Coronary artery (tissue), 2 donors: ENCODE measurements around the gene SKA2.

Experiments
- DNase-seq: peaks from one replicate; pipeline ENCODE4 v3.0.0-alpha.2; 2017; ENCODE audit warnings: low spot score
- H3K27ac ChIP-seq, 2 donors: fragments of 200-600 bp; sonication (generic); one replicate each; pipeline ENCODE4 v1.5.1; 2016 to 2019
- H3K4me3 ChIP-seq: fragments of 200-600 bp; sonication (generic); 2 replicates; pipeline ENCODE4 v1.5.1; 2016; ENCODE audit warnings: mild to moderate bottlenecking, moderate library complexity
- TF ChIP-seq, protein P1 (sequence below): fragments of 200-600 bp; sonication (generic); IDR thresholded peaks from one replicate; pipeline ENCODE4 v1.5.1; 2019; ENCODE audit warnings: antibody characterized with exemption

SKA2 gene

DNA sequence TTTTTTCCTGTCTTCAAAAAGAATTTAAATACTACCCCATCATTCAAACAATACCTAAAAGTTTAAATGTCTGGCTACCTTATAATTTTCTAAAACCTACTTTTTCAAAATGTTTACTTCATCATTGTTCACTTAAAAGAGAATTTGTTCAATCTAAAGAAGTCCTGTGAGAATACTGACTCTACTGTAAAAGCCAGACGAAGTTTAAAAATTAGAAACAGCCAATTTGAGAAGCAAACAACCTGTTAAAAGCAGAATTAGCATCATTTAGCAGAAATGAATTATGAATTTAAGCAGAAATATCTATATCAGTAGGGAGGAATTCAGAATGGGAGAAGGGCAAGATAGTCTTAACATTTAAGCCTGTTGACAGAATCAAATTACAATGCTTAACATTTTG, 2.1 kb downstream of the SKA2 start:
- H3K27ac ChIP-seq: peak overlapping the region in 1 of 2 donors; percentile 59
- no peak overlapping the region for H3K4me3 ChIP-seq
- TF ChIP-seq, protein P1, sequence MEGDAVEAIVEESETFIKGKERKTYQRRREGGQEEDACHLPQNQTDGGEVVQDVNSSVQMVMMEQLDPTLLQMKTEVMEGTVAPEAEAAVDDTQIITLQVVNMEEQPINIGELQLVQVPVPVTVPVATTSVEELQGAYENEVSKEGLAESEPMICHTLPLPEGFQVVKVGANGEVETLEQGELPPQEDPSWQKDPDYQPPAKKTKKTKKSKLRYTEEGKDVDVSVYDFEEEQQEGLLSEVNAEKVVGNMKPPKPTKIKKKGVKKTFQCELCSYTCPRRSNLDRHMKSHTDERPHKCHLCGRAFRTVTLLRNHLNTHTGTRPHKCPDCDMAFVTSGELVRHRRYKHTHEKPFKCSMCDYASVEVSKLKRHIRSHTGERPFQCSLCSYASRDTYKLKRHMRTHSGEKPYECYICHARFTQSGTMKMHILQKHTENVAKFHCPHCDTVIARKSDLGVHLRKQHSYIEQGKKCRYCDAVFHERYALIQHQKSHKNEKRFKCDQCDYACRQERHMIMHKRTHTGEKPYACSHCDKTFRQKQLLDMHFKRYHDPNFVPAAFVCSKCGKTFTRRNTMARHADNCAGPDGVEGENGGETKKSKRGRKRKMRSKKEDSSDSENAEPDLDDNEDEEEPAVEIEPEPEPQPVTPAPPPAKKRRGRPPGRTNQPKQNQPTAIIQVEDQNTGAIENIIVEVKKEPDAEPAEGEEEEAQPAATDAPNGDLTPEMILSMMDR: no peak
- no peak for DNase-seq

GRCh38 chr17:59151591-59151990, 3.4 kb downstream of the SKA2 start:
- TF ChIP-seq, protein P1: no peak
- DNase-seq: no peak
- Histone ChIP-seq H3K27ac (no peak overlapping the region), H3K4me3 (no peak overlapping the region)

DNA sequence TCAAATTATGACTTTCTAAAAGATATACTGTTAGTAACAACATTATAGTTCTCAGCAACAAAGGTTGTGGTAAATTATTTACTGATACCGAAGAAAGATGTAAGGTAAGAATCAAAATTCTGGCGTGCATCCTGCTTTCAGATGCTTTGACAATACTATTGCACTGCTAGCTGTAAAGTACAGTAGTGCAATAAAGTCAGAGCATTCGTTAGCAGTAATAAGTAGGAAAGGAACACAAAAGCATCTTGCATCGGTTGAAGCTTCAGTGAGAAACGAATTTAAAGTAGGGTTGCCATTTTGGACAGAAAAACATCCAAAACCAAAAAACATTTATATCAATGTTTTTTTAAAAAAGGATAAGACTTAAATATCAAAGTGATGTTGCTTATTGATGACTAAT, 4.0 kb downstream of the SKA2 start:
- TF ChIP-seq, protein P1: no peak
- no peak for DNase-seq

DNA sequence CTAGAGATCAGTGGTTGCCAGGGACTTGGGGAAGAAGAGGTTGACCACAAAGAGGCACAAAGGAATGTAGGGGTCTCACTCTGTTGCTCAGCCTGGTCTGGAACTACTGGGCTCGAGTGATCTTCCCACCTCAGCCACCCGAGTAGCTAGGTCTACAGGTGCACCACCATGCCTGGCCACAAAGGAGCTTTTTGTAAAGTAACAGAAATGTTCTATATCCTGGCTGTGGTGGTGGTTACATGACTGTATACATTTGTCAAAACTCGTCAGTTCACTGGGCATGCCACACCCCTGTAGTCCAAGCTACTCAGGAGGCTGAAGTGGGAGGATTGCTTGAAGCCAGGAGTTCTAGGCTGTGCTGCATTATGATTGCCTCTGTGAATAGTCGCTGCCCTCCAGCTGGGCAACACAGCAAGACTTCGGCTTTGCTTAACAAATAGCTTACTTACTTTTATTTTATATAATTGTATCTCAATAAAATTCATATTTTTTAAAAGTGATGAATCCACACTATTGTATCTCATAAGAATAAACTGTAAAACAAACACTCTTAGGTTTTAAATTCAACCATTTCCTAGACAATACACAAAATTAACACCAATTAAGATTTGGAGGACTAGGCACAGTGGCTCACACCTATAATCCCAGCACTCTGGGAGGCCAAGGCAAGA, 5.0 kb downstream of the SKA2 start:
- no peak for DNase-seq
- Histone ChIP-seq H3K27ac (no peak overlapping the region), H3K4me3 (no peak overlapping the region)
- TF ChIP-seq, protein P1: no peak

More for the DNA sequence above, 4.0 kb downstream of the SKA2 start:
- Histone ChIP-seq H3K27ac (no peak overlapping the region), H3K4me3 (no peak overlapping the region)

DNA sequence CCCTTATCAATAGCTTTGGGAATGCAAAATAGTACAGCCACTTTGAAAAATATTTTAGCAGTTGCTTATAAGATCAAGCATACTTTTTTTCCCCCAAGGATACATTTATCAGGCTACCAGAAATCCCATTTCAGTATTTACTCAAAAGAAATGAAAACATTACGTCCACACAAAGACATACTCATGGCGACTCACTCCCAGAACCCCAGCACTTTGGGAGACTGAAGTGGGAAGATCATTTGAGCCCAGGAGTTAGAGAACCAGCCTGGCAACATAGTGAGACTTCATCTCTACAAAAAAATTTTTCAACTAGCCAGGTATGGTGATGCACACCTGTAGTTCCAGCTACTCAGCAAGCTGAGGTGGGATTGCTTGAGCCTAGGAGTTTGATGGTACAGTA, 5.9 kb downstream of the SKA2 start:
- DNase-seq: no peak
- TF ChIP-seq, protein P1: no peak

GRCh38 chr17:59145571-59146096, 9.4 kb downstream of the SKA2 start:
- Histone ChIP-seq H3K27ac (no peak overlapping the region), H3K4me3 (no peak overlapping the region)
- DNase-seq: no peak
- TF ChIP-seq, protein P1: no peak

More for the DNA sequence above, 5.9 kb downstream of the SKA2 start:
- H3K4me3 ChIP-seq: no peak overlapping the region
- no peak overlapping the region for H3K27ac ChIP-seq

DNA sequence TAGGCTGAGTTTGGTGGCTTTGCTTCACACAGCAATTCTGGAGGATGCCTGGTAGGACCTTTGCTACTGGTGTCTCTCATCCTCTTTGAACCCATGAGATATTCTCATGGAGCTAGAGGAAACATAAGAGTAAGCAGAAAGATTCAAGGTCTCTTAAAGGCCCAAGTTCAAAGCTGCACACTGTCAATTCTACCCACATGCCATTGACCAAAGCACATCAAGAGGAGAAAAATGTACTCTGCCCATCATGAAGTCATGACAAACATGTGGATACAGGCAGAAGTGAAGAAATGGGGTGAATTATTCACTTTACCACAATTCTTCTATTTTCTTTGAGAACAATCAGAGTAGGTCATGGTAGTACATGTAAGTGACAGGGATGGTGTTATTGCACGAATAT, 13.1 kb downstream of the SKA2 start:
- TF ChIP-seq, protein P1: no peak
- no peak for DNase-seq
- Histone ChIP-seq H3K27ac (no peak overlapping the region), H3K4me3 (no peak overlapping the region)
